GM23248 (cell line): Measurements from ENCODE around the gene GNG14.

Source experiments
- EZH2 ChIP-seq: fragments of 200-600 bp; sonication (generic); IDR thresholded peaks from 2 replicates; pipeline ENCODE4 v1.6.1; 2018; ENCODE audit warnings: antibody characterized with exemption, mild to moderate bottlenecking; ENCODE audit not compliant: insufficient read depth, poor library complexity, severe bottlenecking
- EZH2phosphoT487 ChIP-seq: fragments of 200-600 bp; sonication (generic); IDR thresholded peaks from 2 replicates; pipeline ENCODE4 v1.6.1; 2018; ENCODE audit warnings: antibody characterized with exemption, moderate library complexity, mild to moderate bottlenecking, low read depth; ENCODE audit not compliant: insufficient read depth

GRCh38 chr19:12689012-12689411, 1.2 kb downstream of the GNG14 start:
- TF ChIP-seq EZH2phosphoT487 (no peak), EZH2 (no peak)
